HG03280 (cell line): ENCODE measurements around the gene PPL.

ENCODE experiments used
- ATAC-seq: cut with Tn5 transposase; IDR thresholded peaks from one replicate; pipeline ENCODE4 v1.9.1; 2021; ENCODE audit warnings: mild to moderate bottlenecking, moderate library complexity; ENCODE audit not compliant: unreplicated experiment

PPL gene

GRCh38 chr16:4892361-4893102 lies 44.4 kb downstream of the PPL start:
- no peak for ATAC-seq

- ATAC-seq, result no peak
Observed at GRCh38 chr16:4891886-4892216, 45.1 kb downstream of the PPL start.

- ATAC-seq, result no peak
Observed at GRCh38 chr16:4891097-4891885, 45.7 kb downstream of the PPL start.

GRCh38 chr16:4890686-4891085 lies 46.3 kb downstream of the PPL start:
- ATAC-seq, result no peak

- no peak for ATAC-seq
Observed at GRCh38 chr16:4890026-4890425, 46.9 kb downstream of the PPL start.

GRCh38 chr16:4888428-4889135 lies 48.4 kb downstream of the PPL start:
- ATAC-seq, result no peak

GRCh38 chr16:4886151-4886550 lies 50.8 kb downstream of the PPL start:
- no peak for ATAC-seq

GRCh38 chr16:4884972-4885874 lies 51.7 kb downstream of the PPL start:
- ATAC-seq, result no peak

- no peak for ATAC-seq
Observed at GRCh38 chr16:4884209-4884608, 52.7 kb downstream of the PPL start.

- ATAC-seq, result no peak
Observed at GRCh38 chr16:4883501-4883900, 53.4 kb downstream of the PPL start.

- ATAC-seq, result no peak
Observed at GRCh38 chr16:4882633-4883285, 54.2 kb downstream of the PPL start.

GRCh38 chr16:4882000-4882632 lies 54.8 kb downstream of the PPL start:
- no peak for ATAC-seq

- ATAC-seq, result no peak
Observed at GRCh38 chr16:4880006-4880580, 56.9 kb downstream of the PPL start.

- no peak for ATAC-seq
Observed at GRCh38 chr16:4879049-4879448, 57.9 kb downstream of the PPL start.

GRCh38 chr16:4877380-4877685 lies 59.6 kb downstream of the PPL start:
- no peak for ATAC-seq

GRCh38 chr16:4876646-4877379 lies 60.1 kb downstream of the PPL start:
- ATAC-seq, result no peak

GRCh38 chr16:4874666-4875065 lies 62.3 kb downstream of the PPL start:
- ATAC-seq, result no peak

- ATAC-seq, result no peak
Observed at GRCh38 chr16:4873091-4873490, 63.9 kb downstream of the PPL start.

GRCh38 chr16:4871071-4871470 lies 65.9 kb downstream of the PPL start:
- no peak for ATAC-seq
